ENCODE data around the gene AMIGO2. TPM values are rescaled to one million over a fixed set of nuclear protein-coding genes. Genes with fewer than 3 reads are reported as not detected.

AMIGO2 gene
- total RNA-seq, 4 donors from 2014 or later, result 2.5 to 4.8 (median 3.0) TPM

- no peaks in the 10 kb centered on the region for H3K4me1 ChIP-seq
- WGBS, 2 donors, result 64 to 69% methylated on average over 4 of the region's 4 CpGs
- H3K27me3 ChIP-seq, result no peaks in the 10 kb centered on the region
- no peak overlapping the region for H3K4me3 ChIP-seq (replicated peaks in 1 of 3)
- no peaks in the 10 kb centered on the region for H3K9me3 ChIP-seq
- no peaks in the 10 kb centered on the region for H3K36me3 ChIP-seq
- intact Hi-C loops (cut with DNase I), result no loop called here
- no peak overlapping the region for H3K27ac ChIP-seq
- no peak for DNase-seq
- no peak for TF ChIP-seq CTCF (IDR thresholded peaks at IDR 0.05)
- TF ChIP-seq POLR2A (IDR thresholded peaks at IDR 0.05), result no peak
Observed at GRCh38 chr12:47028981-47029708, 50.6 kb downstream of the AMIGO2 start.

GRCh38 chr12:47028186-47028585 is 51.6 kb downstream of the AMIGO2 start:
- TF ChIP-seq POLR2A (IDR thresholded peaks at IDR 0.05), result no peak
- TF ChIP-seq CTCF (IDR thresholded peaks at IDR 0.05), result no peak
- no peaks in the 10 kb centered on the region for H3K9me3 ChIP-seq
- no peak overlapping the region for H3K4me3 ChIP-seq (replicated peaks in 1 of 3)
- H3K27ac ChIP-seq, result no peak overlapping the region
- no peaks in the 10 kb centered on the region for H3K36me3 ChIP-seq
- 86 to 89% methylated on average over 5 of the region's 5 CpGs for WGBS, 2 donors
- intact Hi-C loops (cut with DNase I), result no loop called here
- H3K4me1 ChIP-seq, result no peaks in the 10 kb centered on the region
- H3K27me3 ChIP-seq, result no peaks in the 10 kb centered on the region
- no peak for DNase-seq

Other genes starting within 250 kb of the AMIGO2 start
- 1 to 10 TPM; 1.0 to 1.5 (median 1.2) TPM for gene PCED1B, start 338 bp downstream of the AMIGO2 start, total RNA-seq